ENCODE results near the gene MPPED1.

The MPPED1 gene

DNA sequence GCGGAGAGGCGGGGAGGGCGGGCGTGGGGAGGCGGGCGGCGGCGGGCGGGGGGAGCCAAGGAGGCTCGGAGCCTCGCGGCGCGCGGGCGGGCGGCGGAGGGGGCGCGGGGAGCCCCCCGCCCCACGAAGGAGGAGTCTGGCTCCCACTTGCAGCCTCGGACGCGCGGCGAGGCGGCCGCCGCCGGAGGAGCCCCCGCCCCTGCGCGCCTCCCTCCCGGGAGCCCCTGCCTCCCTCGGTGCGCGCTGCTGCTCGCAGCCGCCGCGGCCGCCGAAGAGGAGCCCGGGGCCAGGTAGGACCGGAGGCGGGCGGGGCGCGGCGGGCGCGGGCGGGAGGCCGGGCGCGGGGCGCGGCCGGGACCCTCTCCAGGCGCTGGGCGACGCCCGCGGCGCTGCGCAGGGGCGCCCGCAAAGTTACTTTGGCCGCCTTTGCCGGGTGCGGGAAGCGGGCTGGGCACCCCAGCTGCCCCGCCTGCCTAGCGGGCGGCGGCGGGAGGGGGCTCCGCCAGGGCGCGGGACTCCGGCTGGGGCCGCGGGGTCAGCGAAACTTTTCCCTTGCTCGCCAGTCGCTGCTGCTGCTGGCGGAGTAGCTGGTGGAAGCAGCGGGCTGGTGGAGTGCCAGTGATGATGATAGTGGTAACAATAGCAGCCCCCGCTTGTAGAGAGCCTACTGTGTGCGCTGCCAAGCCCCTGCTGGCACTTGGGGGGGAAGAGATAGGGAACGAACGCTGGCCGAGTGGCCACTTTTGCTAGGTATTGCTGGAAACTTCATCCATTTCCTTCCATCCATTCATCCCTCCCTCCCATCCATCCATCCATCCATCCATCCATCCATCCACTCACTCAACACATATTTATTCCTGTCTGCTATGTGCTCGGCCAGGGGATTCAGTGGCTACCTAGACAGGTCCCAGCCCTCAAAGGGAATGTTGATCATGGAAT lies at the start of gene MPPED1:
TSS of gene MPPED1 (plus strand) at position 146 of the 939 bp plus-strand sequence. CDS start 12,972 bp downstream, outside the sequence.
- Histone ChIP-seq H3K9ac (ENCODE audit: low read depth, low read length) (peak within 1 kb of the TSS; percentile 48; the same call in 1 of the 2 replicates), H3K4me1 (ENCODE audit: insufficient read depth, low read length) (peaks cover 3% of the 10 kb centered on the region), H3K9me3 (ENCODE audit: control insufficient read depth, insufficient read depth, low read length) (no peaks in the 10 kb centered on the region), H3K36me3 (ENCODE audit: insufficient read depth, low read length) (no peaks in the 10 kb centered on the region)

- no peak overlapping the region for H3K9ac ChIP-seq (ENCODE audit: low read depth, low read length)
- H3K9me3 ChIP-seq (ENCODE audit: control insufficient read depth, insufficient read depth, low read length) = no peaks in the 10 kb centered on the region
- no peaks in the 10 kb centered on the region for H3K36me3 ChIP-seq (ENCODE audit: insufficient read depth, low read length)
- H3K4me1 ChIP-seq (ENCODE audit: insufficient read depth, low read length) = 0 out of 2 replicates have a peak, but pooled peaks cover 6% of the 10 kb centered on the region
These were observed 48.3 kb upstream of the MPPED1 start for GRCh38 chr22:43363315-43364168.

GRCh38 chr22:43364169-43364435 lies 47.7 kb upstream of the MPPED1 start:
- Histone ChIP-seq H3K9me3 (ENCODE audit: control insufficient read depth, insufficient read depth, low read length) (no peaks in the 10 kb centered on the region), H3K36me3 (ENCODE audit: insufficient read depth, low read length) (no peaks in the 10 kb centered on the region), H3K4me1 (ENCODE audit: insufficient read depth, low read length) (0 out of 2 replicates have a peak, but pooled peaks cover 6% of the 10 kb centered on the region), H3K9ac (ENCODE audit: low read depth, low read length) (no peak overlapping the region)

- peaks cover 6% of the 10 kb centered on the region; the same call in 1 of the 2 replicates for H3K4me1 ChIP-seq (ENCODE audit: insufficient read depth, low read length)
- no peaks in the 10 kb centered on the region for H3K9me3 ChIP-seq (ENCODE audit: control insufficient read depth, insufficient read depth, low read length)
- H3K36me3 ChIP-seq (ENCODE audit: insufficient read depth, low read length) = no peaks in the 10 kb centered on the region
- H3K9ac ChIP-seq (ENCODE audit: low read depth, low read length) = no peak overlapping the region
These were observed 45.9 kb upstream of the MPPED1 start for GRCh38 chr22:43365715-43366440.

DNA sequence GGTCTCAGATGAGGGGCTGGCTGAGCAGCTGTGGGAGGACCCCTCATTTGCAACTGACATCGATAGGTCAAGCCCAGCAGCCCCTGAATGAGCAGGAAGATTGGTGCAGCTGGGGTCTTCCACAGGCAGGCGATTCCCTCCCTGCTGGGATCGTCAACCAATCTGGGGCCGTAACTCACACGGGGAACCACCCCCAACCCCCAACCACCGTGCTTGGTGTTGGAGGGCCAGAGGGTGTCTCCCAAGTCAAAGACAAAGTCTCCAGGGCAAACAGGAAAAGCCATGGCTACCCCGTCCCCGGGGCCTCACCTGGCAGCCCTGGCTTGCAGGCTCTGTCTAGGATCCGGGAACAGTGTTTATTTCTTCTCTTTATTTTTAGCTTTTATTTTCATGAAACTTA lies 41.8 kb upstream of the MPPED1 start:
- Histone ChIP-seq H3K9ac (ENCODE audit: low read depth, low read length) (no peak overlapping the region; the same call in 1 of the 2 replicates), H3K4me1 (ENCODE audit: insufficient read depth, low read length) (no peaks in the 10 kb centered on the region; the same call in 1 of the 2 replicates), H3K9me3 (ENCODE audit: control insufficient read depth, insufficient read depth, low read length) (0 out of 2 replicates have a peak, but pooled peaks cover 4% of the 10 kb centered on the region), H3K36me3 (ENCODE audit: insufficient read depth, low read length) (no peaks in the 10 kb centered on the region)

- H3K9me3 ChIP-seq (ENCODE audit: control insufficient read depth, insufficient read depth, low read length) = 0 out of 2 replicates have a peak, but pooled peaks cover 4% of the 10 kb centered on the region
These were observed 35.8 kb upstream of the MPPED1 start for GRCh38 chr22:43375951-43376455.

DNA sequence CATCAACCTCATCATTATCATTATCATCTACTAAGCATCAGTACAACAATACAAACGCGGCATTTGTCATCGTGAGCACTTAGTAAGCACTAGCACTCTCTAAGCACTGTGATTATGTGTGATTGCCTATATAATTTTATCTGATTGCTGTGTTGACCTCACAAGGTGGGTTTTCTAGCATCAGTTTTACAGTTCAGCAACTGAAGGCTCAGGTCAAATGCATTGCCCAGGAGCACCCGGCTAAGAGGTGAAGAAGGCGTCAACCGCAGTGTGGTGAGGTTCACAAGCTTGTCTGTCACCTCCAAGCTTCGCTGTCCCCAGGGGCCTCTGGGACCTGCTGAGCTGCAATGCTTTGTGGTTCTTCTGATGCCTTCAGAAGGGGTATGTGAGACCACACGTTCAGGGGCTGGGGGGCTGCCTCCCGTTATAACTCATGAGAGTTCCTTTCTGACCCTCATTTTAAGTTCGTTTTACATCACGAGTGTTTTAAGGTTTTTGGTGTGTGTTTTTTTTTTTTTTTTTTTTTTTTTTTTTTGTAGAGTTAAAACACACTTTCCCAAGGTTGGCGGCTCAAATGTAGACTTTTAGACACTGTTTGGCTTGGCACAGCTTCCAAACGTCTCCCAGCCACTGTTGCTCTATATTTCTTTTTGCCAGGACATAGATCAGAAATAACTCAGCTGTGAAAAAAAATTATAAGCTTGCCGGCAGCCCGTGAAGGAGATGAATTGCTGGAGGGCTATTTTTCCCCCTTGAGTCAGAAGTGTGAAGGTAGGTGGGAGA lies 34.9 kb upstream of the MPPED1 start:
- Histone ChIP-seq H3K9ac (ENCODE audit: low read depth, low read length) (no peak overlapping the region), H3K36me3 (ENCODE audit: insufficient read depth, low read length) (no peaks in the 10 kb centered on the region), H3K4me1 (ENCODE audit: insufficient read depth, low read length) (no peaks in the 10 kb centered on the region)

More at GRCh38 chr22:43375951-43376455, 35.8 kb upstream of the MPPED1 start:
- H3K9ac ChIP-seq (ENCODE audit: low read depth, low read length) = no peak overlapping the region
- no peaks in the 10 kb centered on the region for H3K4me1 ChIP-seq (ENCODE audit: insufficient read depth, low read length)
- H3K36me3 ChIP-seq (ENCODE audit: insufficient read depth, low read length) = no peaks in the 10 kb centered on the region

GRCh38 chr22:43377548-43377895 lies 34.3 kb upstream of the MPPED1 start:
- no peaks in the 10 kb centered on the region for H3K4me1 ChIP-seq (ENCODE audit: insufficient read depth, low read length)
- H3K9ac ChIP-seq (ENCODE audit: low read depth, low read length) = no peak overlapping the region
- no peaks in the 10 kb centered on the region for H3K36me3 ChIP-seq (ENCODE audit: insufficient read depth, low read length)
- 0 out of 2 replicates have a peak, but pooled peaks cover 4% of the 10 kb centered on the region for H3K9me3 ChIP-seq (ENCODE audit: control insufficient read depth, insufficient read depth, low read length)

More for the DNA sequence above, 34.9 kb upstream of the MPPED1 start:
- 0 out of 2 replicates have a peak, but pooled peaks cover 4% of the 10 kb centered on the region for H3K9me3 ChIP-seq (ENCODE audit: control insufficient read depth, insufficient read depth, low read length)

DNA sequence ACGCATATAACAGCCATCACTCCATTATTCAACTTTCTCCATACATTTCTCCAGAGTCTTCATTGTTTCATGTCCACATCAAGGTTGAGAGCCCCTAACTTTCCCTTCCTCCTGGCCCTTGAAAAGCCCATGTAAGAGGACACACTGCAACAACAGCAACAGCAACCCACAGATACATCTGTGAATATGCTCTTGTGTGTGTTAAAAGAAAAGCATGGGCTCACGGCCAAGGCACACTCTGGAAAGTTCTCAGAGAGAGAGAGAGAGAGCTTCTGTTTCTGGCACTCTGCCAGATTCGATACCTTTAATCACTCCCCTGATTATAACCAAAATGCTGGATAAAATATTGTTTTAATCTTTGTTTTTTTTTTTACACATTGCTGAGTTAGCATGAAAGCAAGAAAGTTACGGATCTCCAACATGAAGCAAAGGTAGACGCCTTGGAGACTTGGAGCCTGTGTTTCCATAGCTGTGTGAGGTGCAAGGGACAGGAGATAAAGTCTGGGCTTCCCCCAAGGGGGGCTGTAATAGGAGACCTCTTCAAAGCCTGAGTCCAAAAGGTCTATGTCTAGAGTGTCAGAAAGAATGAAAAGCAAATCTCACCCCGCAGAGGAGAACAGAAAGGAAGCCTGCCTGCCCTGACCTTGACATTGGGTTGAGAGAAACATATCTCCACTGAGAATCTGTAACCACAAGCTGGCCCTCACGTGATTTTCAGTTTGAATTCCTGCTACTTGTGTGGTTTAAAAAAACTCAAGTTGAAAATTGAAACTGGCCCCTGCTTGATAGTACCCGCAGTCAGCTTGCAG lies 33.7 kb upstream of the MPPED1 start:
- Histone ChIP-seq H3K9ac (ENCODE audit: low read depth, low read length) (no peak overlapping the region), H3K36me3 (ENCODE audit: insufficient read depth, low read length) (no peaks in the 10 kb centered on the region), H3K4me1 (ENCODE audit: insufficient read depth, low read length) (no peaks in the 10 kb centered on the region), H3K9me3 (ENCODE audit: control insufficient read depth, insufficient read depth, low read length) (0 out of 2 replicates have a peak, but pooled peaks cover 4% of the 10 kb centered on the region)

GRCh38 chr22:43381693-43382092 lies 30.1 kb upstream of the MPPED1 start:
- Histone ChIP-seq H3K9ac (ENCODE audit: low read depth, low read length) (no peak overlapping the region), H3K4me1 (ENCODE audit: insufficient read depth, low read length) (no peaks in the 10 kb centered on the region), H3K9me3 (ENCODE audit: control insufficient read depth, insufficient read depth, low read length) (no peaks in the 10 kb centered on the region), H3K36me3 (ENCODE audit: insufficient read depth, low read length) (no peaks in the 10 kb centered on the region)

DNA sequence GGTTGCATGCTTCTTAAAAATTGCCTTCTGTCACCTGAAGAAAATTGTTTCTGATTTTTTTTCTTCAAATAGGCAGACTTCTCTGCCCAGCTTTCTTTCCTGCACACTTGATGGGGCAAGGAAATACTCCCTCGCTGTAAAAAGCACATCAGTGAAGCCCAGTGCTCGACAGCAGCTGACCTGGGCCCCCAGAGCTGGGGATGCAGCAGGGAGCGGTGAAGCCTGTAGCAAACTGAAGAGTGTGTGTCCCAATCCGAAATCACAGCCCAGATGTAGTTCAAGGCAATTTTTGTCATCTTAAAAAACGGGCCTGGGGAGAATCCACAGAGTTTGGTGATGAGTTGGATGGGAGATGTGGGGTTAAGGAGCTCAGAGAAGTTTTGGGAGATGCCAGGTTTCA lies 27.0 kb upstream of the MPPED1 start:
- Histone ChIP-seq H3K4me1 (ENCODE audit: insufficient read depth, low read length) (no peaks in the 10 kb centered on the region; the same call in 1 of the 2 replicates), H3K36me3 (ENCODE audit: insufficient read depth, low read length) (no peaks in the 10 kb centered on the region), H3K9ac (ENCODE audit: low read depth, low read length) (no peak overlapping the region), H3K9me3 (ENCODE audit: control insufficient read depth, insufficient read depth, low read length) (no peaks in the 10 kb centered on the region)

- H3K9me3 ChIP-seq (ENCODE audit: control insufficient read depth, insufficient read depth, low read length) = 0 out of 2 replicates have a peak, but pooled peaks cover 2% of the 10 kb centered on the region
These were observed 25.8 kb upstream of the MPPED1 start for GRCh38 chr22:43385770-43386641.

More at GRCh38 chr22:43385770-43386641, 25.8 kb upstream of the MPPED1 start:
- no peaks in the 10 kb centered on the region for H3K36me3 ChIP-seq (ENCODE audit: insufficient read depth, low read length)
- no peak overlapping the region for H3K9ac ChIP-seq (ENCODE audit: low read depth, low read length)
- no peaks in the 10 kb centered on the region; the same call in 1 of the 2 replicates for H3K4me1 ChIP-seq (ENCODE audit: insufficient read depth, low read length)
